GM12878 (cell line): ENCODE results near the gene TLL2. TPM values are rescaled to one million over a fixed set of nuclear protein-coding genes. Genes with fewer than 3 reads are reported as not detected.
A peak's percentile ranks its signal among the peaks of the same experiment; 100 is the strongest.

Experiments used
- ATAC-seq: fragments of 200-7000 bp; cut with Tn5 transposase; 3 replicates; pipeline ENCODE4 v1.9.1; 2020; ENCODE audit warnings: mild to moderate bottlenecking, moderate library complexity
- BruUV-seq: library from RNA; stranded (reverse); fragments of 400-500 nt; replicated peaks from 2 replicates; lab custom pipeline; 2021; lab: Mats Ljungman, UMichigan
- CTCF ChIA-PET: fragments of 300-600 bp; sonication (Branson Sonifier 250); formaldehyde crosslinking; extraction: SDS; loops from one replicate; lab custom pipeline; 2021; ENCODE audit warnings: inconsistent platforms; lab: Yijun Ruan, JAX
- POLR2A ChIA-PET: fragments of 350-600 bp; formaldehyde crosslinking; extraction: SDS; loops from one replicate; lab custom pipeline; 2021; ENCODE audit warnings: inconsistent platforms; lab: Charles Lee
- RAD21 ChIA-PET: fragments of 300-600 bp; sonication (Branson Sonifier 250); formaldehyde crosslinking; loops from one replicate; lab custom pipeline; 2023; ENCODE audit warnings: antibody characterized with exemption; ENCODE audit not compliant: unreplicated experiment; lab: Charles Lee
- SMC1A ChIA-PET: fragments of 300-600 bp; sonication (Branson Sonifier 250); formaldehyde crosslinking; loops from one replicate; lab custom pipeline; 2023; ENCODE audit not compliant: unreplicated experiment, uncharacterized antibody; lab: Charles Lee
- DNase-seq: peaks from one replicate; pipeline ENCODE4 v3.0.0-alpha.2; 2011; ENCODE audit warnings: low read depth, low spot score
- FAIRE-seq: peaks from 3 replicates; lab custom pipeline; 2011; peaks lifted over from hg19 to GRCh38; lab: Jason Lieb, UNC
- H2AFZ ChIP-seq: 2 replicates; pipeline ENCODE4 v1.6.0; 2011; ENCODE audit warnings: low read depth, low read length, control low read depth; ENCODE audit not compliant: control insufficient read depth
- H3K27ac ChIP-seq: 2 replicates; pipeline ENCODE4 v1.5.1; 2011; ENCODE audit warnings: control low read depth; ENCODE audit not compliant: control insufficient read depth, insufficient read depth
- H3K27me3 ChIP-seq, 2 experiments: replicated peaks in 1 of 2; 2 replicates each; pipeline versions ENCODE4 v1.6.0 to v1.6.1; 2011; ENCODE audit warnings: low read length in 1 of 2; ENCODE audit not compliant: control insufficient read depth in 2 of 2, insufficient read depth in 2 of 2
- H3K36me3 ChIP-seq, 2 experiments: 2 replicates each; pipeline ENCODE4 v1.5.1; 2011; ENCODE audit warnings: low read length in 1 of 2; ENCODE audit not compliant: control insufficient read depth in 2 of 2, insufficient read depth in 2 of 2
- H3K4me1 ChIP-seq: 2 replicates; pipeline ENCODE4 v1.6.1; 2011; ENCODE audit warnings: mild to moderate bottlenecking, low read length, moderate library complexity, mixed read lengths; ENCODE audit not compliant: control insufficient read depth, insufficient read depth
- H3K4me2 ChIP-seq: 2 replicates; pipeline ENCODE4 v1.6.0; 2011; ENCODE audit warnings: control low read depth; ENCODE audit not compliant: control insufficient read depth, insufficient read depth
- H3K4me3 ChIP-seq: fragments of 200-600 bp; sonication (generic); 2 replicates; pipeline ENCODE4 v1.5.1; 2016
- H3K79me2 ChIP-seq: 2 replicates; pipeline ENCODE4 v1.6.0; 2011; ENCODE audit warnings: low read length; ENCODE audit not compliant: control insufficient read depth, insufficient read depth
- H3K9ac ChIP-seq: 2 replicates; pipeline ENCODE4 v1.8.0; 2011; ENCODE audit warnings: low read length, control low read depth, mixed read lengths; ENCODE audit not compliant: control insufficient read depth, insufficient read depth
- H3K9me3 ChIP-seq: replicated peaks from 3 replicates; pipeline ENCODE4 v1.5.1; 2011; ENCODE audit warnings: mild to moderate bottlenecking, low read length; ENCODE audit not compliant: control insufficient read depth, insufficient read depth
- H4K20me1 ChIP-seq: 2 replicates; pipeline ENCODE4 v1.6.0; 2011; ENCODE audit not compliant: control insufficient read depth, insufficient read depth
- BHLHE40 ChIP-seq, 2 experiments: fragments of 450-650 bp in 1 of 2; IDR thresholded peaks; 2 replicates each; pipeline ENCODE4 v1.6.1; 2011 to 2017; ENCODE audit warnings: low read depth in 2 of 2, borderline replicate concordance in 1 of 2, improper control_type of control experiment in 1 of 2, low read length in 1 of 2, mild to moderate bottlenecking in 1 of 2
- CTCF ChIP-seq, 3 experiments: IDR thresholded peaks in 2 of 3; conservative IDR thresholded peaks in 1 of 3; 2 replicates each; pipeline ENCODE4 v1.5.1; 2011; ENCODE audit warnings: low read depth in 3 of 3, low read length in 3 of 3, mild to moderate bottlenecking in 3 of 3, control low read depth in 2 of 3, moderate library complexity in 2 of 3, inconsistent platforms in 1 of 3, mixed read lengths in 1 of 3; ENCODE audit not compliant: control insufficient read depth in 2 of 3, insufficient read depth in 1 of 3; ENCODE audit errors: extremely low read depth in 1 of 3
- E2F4 ChIP-seq: IDR thresholded peaks from 2 replicates; pipeline ENCODE4 v1.6.1; 2012; ENCODE audit warnings: low read depth, low read length, improper control_type of control experiment
- E4F1 ChIP-seq: fragments of 450-650 bp; IDR thresholded peaks from 2 replicates; pipeline ENCODE4 v1.6.1; 2018; ENCODE audit warnings: borderline replicate concordance, mild to moderate bottlenecking; ENCODE audit not compliant: partially characterized antibody
- FOXM1 ChIP-seq: IDR thresholded peaks from 2 replicates; pipeline ENCODE4 v1.6.1; 2012; ENCODE audit warnings: low read depth, mild to moderate bottlenecking, inconsistent platforms, low read length, moderate library complexity
- RAD21 ChIP-seq: IDR thresholded peaks from 2 replicates; pipeline ENCODE4 v1.6.1; 2011; ENCODE audit warnings: mild to moderate bottlenecking, low read depth, low read length, moderate library complexity; ENCODE audit not compliant: insufficient read depth
- RUNX3 ChIP-seq: IDR thresholded peaks from 2 replicates; pipeline ENCODE4 v1.6.1; 2012; ENCODE audit warnings: low read length, inconsistent platforms
- SMC3 ChIP-seq: IDR thresholded peaks from 2 replicates; pipeline ENCODE4 v1.6.1; 2011; ENCODE audit warnings: low read length, improper control_type of control experiment, borderline replicate concordance
- SP1 ChIP-seq: IDR thresholded peaks from one replicate; pipeline ENCODE4 v1.6.1; 2011; ENCODE audit warnings: low read depth, low read length
- SREBF1 ChIP-seq: IDR thresholded peaks from 2 replicates; pipeline ENCODE4 v1.6.1; 2012; ENCODE audit warnings: mild to moderate bottlenecking, low read length
- TCF7 ChIP-seq: IDR thresholded peaks from 2 replicates; pipeline ENCODE4 v1.6.1; 2014; ENCODE audit warnings: antibody characterized with exemption, borderline replicate concordance
- USF1 ChIP-seq: IDR thresholded peaks from 2 replicates; pipeline ENCODE4 v1.6.1; 2011; ENCODE audit warnings: borderline replicate concordance, low read depth, mild to moderate bottlenecking, moderate library complexity, mixed read lengths, low read length; ENCODE audit not compliant: insufficient read depth; ENCODE audit errors: extremely low read length
- YY1 ChIP-seq: IDR thresholded peaks from 2 replicates; pipeline ENCODE4 v1.6.1; 2011; ENCODE audit warnings: low read depth, mild to moderate bottlenecking, low read length
- ZNF384 ChIP-seq: IDR thresholded peaks from 2 replicates; pipeline ENCODE4 v1.6.1; 2012; ENCODE audit warnings: low read depth, mild to moderate bottlenecking, low read length, improper control_type of control experiment, borderline replicate concordance
- WGBS: methylation state at CpG from one replicate; pipeline ENCODE4 v1.1.6; 2016; ENCODE audit warnings: low lambda C conversion rate; ENCODE audit not compliant: insufficient replicate concordance, insufficient coverage; ENCODE audit errors: missing lambda C conversion rate; 5-methylcytosine and 5-hydroxymethylcytosine counted together
- in situ Hi-C: fragments of 300-500 bp; cut with MboI; formaldehyde crosslinking; loops from 9 replicates; pipeline ENCODE4 v1.14.3; 2018; ENCODE audit warnings: mixed read lengths
- intact Hi-C: fragments of 100-400 bp; cut with micrococcal nuclease; formaldehyde crosslinking; loops from one replicate; pipeline ENCODE4 v1.14.2; 2022; ENCODE audit not compliant: unreplicated experiment
- polyA plus RNA-seq, 11 experiments: library from polyadenylated mRNA; depleted of rRNA in 4 of 11; unstranded in 6 of 11; stranded (reverse) in 5 of 11; fragments of >200 nt; fragmentation: Nextera tagmentation in 4 of 11; fragmentation: Illumina TruSeq in 1 of 11; extraction: Ambion mirVana in 4 of 11; extraction: Trizol in 1 of 11; gene quantifications; 1 replicate in 1 of 11; 2 replicates in 10 of 11; pipeline versions ENCODE4 v1.2.1 to v1.2.3, GENCODE V29; 2011 to 2016; ENCODE audit warnings: inconsistent platforms in 2 of 11, missing spikeins in 2 of 11, low read depth in 1 of 11
- total RNA-seq, 4 experiments: library from RNA; depleted of rRNA in 3 of 4; stranded (reverse); fragments of >200 nt in 3 of 4; fragmentation: Illumina TruSeq in 1 of 4; extraction: Trizol in 1 of 4; gene quantifications; 2 replicates each; pipeline versions ENCODE4 v1.2.1 to v1.2.3, GENCODE V29; 2013 to 2021

Gene TLL2
- total and polyA plus RNA-seq, 10 of the 15 experiments (the other 5 are each of a cell fraction or from before 2014, with no cell fraction given) = 0.02 to 2.1 (median 0.52) TPM

- H3K4me3 ChIP-seq = no peak overlapping the region
- DNase-seq (no peak), ATAC-seq (peak; percentile 95), FAIRE-seq (peak; percentile 38)
- no peaks in the 10 kb centered on the region for H3K27me3 ChIP-seq
- intact Hi-C loops = loop anchor here (1.0 kb wide), 2 partner anchors 109 to 323 kb away; no protein-coding TSS in a partner anchor
- H3K9ac ChIP-seq = no peak overlapping the region
- no peaks in the 10 kb centered on the region for H4K20me1 ChIP-seq
- no peaks in the 10 kb centered on the region for H3K9me3 ChIP-seq
- SMC1A ChIA-PET = interaction anchor here (0.7 to 3.3 kb wide), 11 partner anchors 11 to 323 kb away, joined by 3 to 27 read pairs (median 3); no protein-coding TSS in a partner anchor
- H3K4me1 ChIP-seq = no peaks in the 10 kb centered on the region
- H3K27ac ChIP-seq = no peak overlapping the region
- CTCF ChIA-PET = interaction anchor here (0.7 to 9.4 kb wide), 46 partner anchors 7 to 646 kb away, joined by 3 to 142 read pairs (median 4); partner anchors contain the start of genes OPALIN, TCTN3 and ZNF518A
- H3K4me2 ChIP-seq = no peak overlapping the region
- 24% methylated on average over 7 of the region's 7 CpGs for WGBS
- RAD21 ChIA-PET = interaction anchor here (0.6 to 5.4 kb wide), 8 partner anchors 31 to 325 kb away, joined by 3 to 24 read pairs (median 4); no protein-coding TSS in a partner anchor
- no peaks in the 10 kb centered on the region for H3K79me2 ChIP-seq
- H2AFZ ChIP-seq = no peak overlapping the region
- H3K36me3 ChIP-seq = no peaks in the 10 kb centered on the region
- no TSS peak for BruUV-seq
- POLR2A ChIA-PET = interaction anchor here (0.7 kb wide), 1 partner anchor 50 kb away, joined by 9 read pairs; no protein-coding TSS in a partner anchor
- in situ Hi-C loops = no loop called here
- peak; percentile 89 for TF ChIP-seq RAD21
- no peak for TF ChIP-seq USF1
- peak; percentile 67 for TF ChIP-seq SMC3
- TF ChIP-seq ZNF384 = peak; percentile 80
- peak; percentile 68 to 85 (median 82) for TF ChIP-seq CTCF (IDR thresholded peaks at IDR 0.05 in 2 of 3, conservative IDR thresholded peaks at IDR 0.05 in 1 of 3; ENCODE audit: control insufficient read depth in 2 of 3, extremely low read depth in 1 of 3, insufficient read depth in 1 of 3, low read depth in 3 of 3, low read length in 3 of 3)
- TF ChIP-seq FOXM1 = no peak
- 0 out of 4 replicates have a peak, but pooled peaks of 1 of the 2 experiments have one; percentile 10 for TF ChIP-seq BHLHE40 (IDR thresholded peaks at IDR 0.05; ENCODE audit: borderline replicate concordance in 1 of 2, low read depth in 2 of 2, low read length in 1 of 2)
- TF ChIP-seq RUNX3 = peak; percentile 50
- no peak for TF ChIP-seq SREBF1
- TF ChIP-seq E4F1 = no peak
- no peak for TF ChIP-seq TCF7
- 0 out of 2 replicates have a peak, but pooled peaks have one; percentile 22 for TF ChIP-seq YY1
- TF ChIP-seq E2F4 = no peak
- no peak for TF ChIP-seq SP1
Measured at GRCh38 chr10:96339956-96340904, 173.5 kb downstream of the TLL2 start.
